ENCODE data around the gene GRIK4. TPM values are rescaled to one million over a fixed set of nuclear protein-coding genes. Genes with fewer than 3 reads are reported as not detected.

The GRIK4 gene
- total RNA-seq, 1 experiment from 2014 or later = not detected

DNA sequence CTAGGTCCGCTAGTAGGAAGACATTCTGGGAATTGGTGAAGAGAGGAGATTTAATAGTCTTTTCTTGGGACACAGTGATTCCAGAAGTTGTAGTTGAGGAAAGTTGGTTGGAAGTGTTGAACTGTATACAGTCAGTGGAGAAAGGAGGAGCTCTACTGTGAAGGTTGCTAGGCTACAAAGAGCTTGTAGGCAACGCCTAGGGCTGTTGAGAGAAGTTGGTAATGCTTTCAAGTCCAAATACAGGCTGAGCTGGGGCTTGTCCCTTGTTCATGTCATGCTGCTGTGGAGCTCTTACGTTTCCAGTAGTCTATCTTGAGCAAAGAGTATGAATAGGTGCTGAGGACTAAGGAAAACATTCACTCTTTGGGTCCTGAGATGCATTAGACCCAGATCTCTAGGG lies 513.4 kb downstream of the GRIK4 start:
- Histone ChIP-seq H3K4me3 (ENCODE audit: low read length) (peak overlapping the region; percentile 76), H2AFZ (ENCODE audit: low read length) (no peak overlapping the region), H3K27ac (ENCODE audit: low read length) (no peak overlapping the region), H4K20me1 (ENCODE audit: low read length) (no peaks in the 10 kb centered on the region), H3K79me2 (ENCODE audit: low read length) (peaks cover 36% of the 10 kb centered on the region), H3K9ac (ENCODE audit: low read length) (no peak overlapping the region), H3F3A (ENCODE audit: low read length, unreplicated experiment) (no peaks in the 10 kb centered on the region), H3K36me3 (ENCODE audit: low read depth, low read length) (no peaks in the 10 kb centered on the region), H3K9me2 (replicated peaks; ENCODE audit: low read length) (no peaks in the 10 kb centered on the region), H3K9me3 (ENCODE audit: low read length) (no peaks in the 10 kb centered on the region), H3K4me1 (ENCODE audit: insufficient read depth, low read length) (peaks cover 23% of the 10 kb centered on the region), H3K4me2 (ENCODE audit: low read length) (peak overlapping the region; percentile 88), H3K27me3 (ENCODE audit: low read length) (0 out of 2 replicates have a peak, but pooled peaks cover 3% of the 10 kb centered on the region)
- ChIA-PET CTCF (no interaction called here), POLR2A (ENCODE audit: unreplicated experiment) (interaction anchor here (0.7 kb wide), 1 partner anchor 170 kb away, joined by 7 read pairs; no protein-coding TSS in a partner anchor)
- BruUV-seq (replicated peaks) = TSS peak; percentile 35
- intact Hi-C loops (cut with micrococcal nuclease) = no loop called here
- ATAC-seq = peak; percentile 12; the same call in 1 of the 2 replicates
- DNase-seq = peak; percentile 25
- TF ChIP-seq, protein P1, sequence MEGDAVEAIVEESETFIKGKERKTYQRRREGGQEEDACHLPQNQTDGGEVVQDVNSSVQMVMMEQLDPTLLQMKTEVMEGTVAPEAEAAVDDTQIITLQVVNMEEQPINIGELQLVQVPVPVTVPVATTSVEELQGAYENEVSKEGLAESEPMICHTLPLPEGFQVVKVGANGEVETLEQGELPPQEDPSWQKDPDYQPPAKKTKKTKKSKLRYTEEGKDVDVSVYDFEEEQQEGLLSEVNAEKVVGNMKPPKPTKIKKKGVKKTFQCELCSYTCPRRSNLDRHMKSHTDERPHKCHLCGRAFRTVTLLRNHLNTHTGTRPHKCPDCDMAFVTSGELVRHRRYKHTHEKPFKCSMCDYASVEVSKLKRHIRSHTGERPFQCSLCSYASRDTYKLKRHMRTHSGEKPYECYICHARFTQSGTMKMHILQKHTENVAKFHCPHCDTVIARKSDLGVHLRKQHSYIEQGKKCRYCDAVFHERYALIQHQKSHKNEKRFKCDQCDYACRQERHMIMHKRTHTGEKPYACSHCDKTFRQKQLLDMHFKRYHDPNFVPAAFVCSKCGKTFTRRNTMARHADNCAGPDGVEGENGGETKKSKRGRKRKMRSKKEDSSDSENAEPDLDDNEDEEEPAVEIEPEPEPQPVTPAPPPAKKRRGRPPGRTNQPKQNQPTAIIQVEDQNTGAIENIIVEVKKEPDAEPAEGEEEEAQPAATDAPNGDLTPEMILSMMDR (conservative IDR thresholded peaks at IDR 0.05; ENCODE audit: low read depth, low read length) = no peak
- TF ChIP-seq EZH2phosphoT487 (IDR thresholded peaks at IDR 0.05; ENCODE audit: borderline replicate concordance, low read length) = no peak
- no peak for TF ChIP-seq EZH2 (IDR thresholded peaks at IDR 0.05; ENCODE audit: low read length, unreplicated experiment)

DNA sequence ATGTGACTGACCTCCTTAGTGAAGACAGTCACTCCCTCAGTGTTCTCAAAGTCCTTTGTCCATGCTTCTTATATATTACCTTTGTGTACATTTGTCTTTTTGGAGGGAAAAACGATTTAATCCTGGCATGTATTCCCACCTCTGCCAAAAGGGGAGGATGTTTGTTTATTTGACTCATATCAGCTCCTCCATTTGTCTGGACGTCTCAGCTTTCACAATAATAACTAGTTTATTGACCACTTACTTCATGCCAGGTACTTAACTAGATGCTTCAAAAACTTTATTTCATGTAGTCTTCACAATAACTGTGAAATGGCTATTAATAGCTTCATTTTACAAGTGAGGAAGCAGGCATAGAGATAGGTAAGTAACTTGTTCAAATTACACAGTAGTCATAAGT lies 517.6 kb downstream of the GRIK4 start:
- Histone ChIP-seq H3K9me2 (replicated peaks; ENCODE audit: low read length) (no peaks in the 10 kb centered on the region), H3F3A (ENCODE audit: low read length, unreplicated experiment) (no peaks in the 10 kb centered on the region), H4K20me1 (ENCODE audit: low read length) (no peaks in the 10 kb centered on the region), H3K4me3 (ENCODE audit: low read length) (no peak overlapping the region), H3K27ac (ENCODE audit: low read length) (no peak overlapping the region), H3K79me2 (ENCODE audit: low read length) (peaks cover 33% of the 10 kb centered on the region), H3K27me3 (ENCODE audit: low read length) (no peaks in the 10 kb centered on the region), H3K4me1 (ENCODE audit: insufficient read depth, low read length) (peaks cover 17% of the 10 kb centered on the region), H2AFZ (ENCODE audit: low read length) (no peak overlapping the region), H3K36me3 (ENCODE audit: low read depth, low read length) (no peaks in the 10 kb centered on the region), H3K9me3 (ENCODE audit: low read length) (no peaks in the 10 kb centered on the region), H3K4me2 (ENCODE audit: low read length) (no peak overlapping the region), H3K9ac (ENCODE audit: low read length) (no peak overlapping the region)
- TF ChIP-seq EZH2 (IDR thresholded peaks at IDR 0.05; ENCODE audit: low read length, unreplicated experiment) = no peak
- TF ChIP-seq EZH2phosphoT487 (IDR thresholded peaks at IDR 0.05; ENCODE audit: borderline replicate concordance, low read length) = no peak
- TF ChIP-seq, protein P1 (conservative IDR thresholded peaks at IDR 0.05; ENCODE audit: low read depth, low read length) = no peak
- DNase-seq (peak; percentile 60), ATAC-seq (peak; percentile 53; the same call in 1 of the 2 replicates)
- CTCF ChIA-PET = no interaction called here
- intact Hi-C loops (cut with micrococcal nuclease) = no loop called here
- POLR2A ChIA-PET (ENCODE audit: unreplicated experiment) = no interaction called here
- no TSS peak for BruUV-seq (replicated peaks)

DNA sequence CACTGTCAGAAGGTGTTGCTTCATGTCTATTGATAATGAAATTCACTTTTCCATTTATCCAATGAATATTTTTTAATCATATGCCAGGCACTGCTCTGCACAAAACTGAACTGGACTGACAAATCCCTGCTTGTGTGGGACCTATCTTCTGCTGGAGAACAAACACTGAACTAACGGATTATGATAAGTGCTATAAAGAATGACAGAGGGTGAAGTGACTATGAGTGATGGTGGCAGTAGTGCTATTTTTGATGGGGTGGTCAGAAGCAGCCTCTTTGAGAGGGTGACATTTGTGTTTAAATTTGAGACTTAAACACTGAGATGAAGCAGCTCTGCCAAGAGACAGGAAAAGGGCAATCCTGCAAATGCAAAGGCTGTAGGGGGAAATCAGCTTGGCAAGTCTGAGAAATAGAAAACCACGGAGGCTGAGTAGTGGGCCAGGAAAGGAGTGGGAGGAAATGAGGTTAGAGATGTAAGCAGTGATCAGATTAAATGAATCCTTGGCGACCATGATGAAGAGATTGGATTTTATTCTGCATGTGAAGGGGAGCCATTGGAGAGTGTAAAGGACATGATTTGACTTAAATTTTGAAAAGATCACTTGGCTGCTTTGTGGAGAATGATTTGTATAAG lies 518.4 kb downstream of the GRIK4 start:
- no TSS peak for BruUV-seq (replicated peaks)
- Histone ChIP-seq H2AFZ (ENCODE audit: low read length) (no peak overlapping the region), H3K9me2 (replicated peaks; ENCODE audit: low read length) (no peaks in the 10 kb centered on the region), H3K79me2 (ENCODE audit: low read length) (peaks cover 26% of the 10 kb centered on the region), H3K27ac (ENCODE audit: low read length) (no peak overlapping the region), H3K4me1 (ENCODE audit: insufficient read depth, low read length) (peaks cover 12% of the 10 kb centered on the region), H3K9me3 (ENCODE audit: low read length) (no peaks in the 10 kb centered on the region), H4K20me1 (ENCODE audit: low read length) (no peaks in the 10 kb centered on the region), H3K36me3 (ENCODE audit: low read depth, low read length) (no peaks in the 10 kb centered on the region), H3K9ac (ENCODE audit: low read length) (no peak overlapping the region), H3K4me3 (ENCODE audit: low read length) (no peak overlapping the region), H3K27me3 (ENCODE audit: low read length) (no peaks in the 10 kb centered on the region), H3K4me2 (ENCODE audit: low read length) (no peak overlapping the region), H3F3A (ENCODE audit: low read length, unreplicated experiment) (no peaks in the 10 kb centered on the region)
- DNase-seq (no peak), ATAC-seq (no peak)
- ChIA-PET POLR2A (ENCODE audit: unreplicated experiment) (no interaction called here), CTCF (no interaction called here)
- TF ChIP-seq EZH2 (IDR thresholded peaks at IDR 0.05; ENCODE audit: low read length, unreplicated experiment) = no peak
- TF ChIP-seq, protein P1 (conservative IDR thresholded peaks at IDR 0.05; ENCODE audit: low read depth, low read length) = no peak
- no peak for TF ChIP-seq EZH2phosphoT487 (IDR thresholded peaks at IDR 0.05; ENCODE audit: borderline replicate concordance, low read length)
- intact Hi-C loops (cut with micrococcal nuclease) = loop anchor here (10.0 kb wide), 1 partner anchor 165 kb away; no protein-coding TSS in a partner anchor

All from PC-3 (cell line).